K562 (cell line): ENCODE results near the gene UTP11. TPM values are rescaled to one million over a fixed set of nuclear protein-coding genes. Genes with fewer than 3 reads are reported as not detected.

Experiments used
- CBX5 ChIP-seq: IDR thresholded peaks from 2 replicates; pipeline ENCODE4 v1.6.1; 2014; ENCODE audit warnings: low read depth, borderline replicate concordance
- CC2D1A ChIP-seq: fragments of 450-650 bp; IDR thresholded peaks from 2 replicates; pipeline ENCODE4 v1.6.1; 2017; ENCODE audit warnings: mild to moderate bottlenecking
- CREBBP ChIP-seq: IDR thresholded peaks from one replicate; pipeline ENCODE4 v1.6.1; 2012; ENCODE audit warnings: low read depth, mild to moderate bottlenecking, control low read depth, inconsistent platforms, low read length
- HOXB6 ChIP-seq: fragments of 250-450 bp; sonication (Bioruptor Pico); IDR thresholded peaks from 2 replicates; pipeline ENCODE4 v1.5.1; 2022; ENCODE audit warnings: mild to moderate bottlenecking, borderline replicate concordance
- JUNB ChIP-seq: fragments of 450-650 bp; formaldehyde crosslinking; conservative IDR thresholded peaks from 2 replicates; pipeline ENCODE4 v1.4.0; 2020; ENCODE audit warnings: mild to moderate bottlenecking
- JUND ChIP-seq, 2 experiments: IDR thresholded peaks; 2 replicates in 1 of 2; 3 replicates in 1 of 2; pipeline ENCODE4 v1.6.1; 2011; ENCODE audit warnings: borderline replicate concordance in 2 of 2, low read depth in 2 of 2, low read length in 2 of 2, improper control_type of control experiment in 1 of 2, missing biosample characterization in 1 of 2, missing genetic modification characterization in 1 of 2, missing genetic modification reagents in 1 of 2
- MCM2 ChIP-seq: fragments of 450-650 bp; IDR thresholded peaks from 2 replicates; pipeline ENCODE4 v1.6.1; 2017; ENCODE audit warnings: low read depth, mild to moderate bottlenecking
- SP2 ChIP-seq: IDR thresholded peaks from 2 replicates; pipeline ENCODE4 v1.6.1; 2011; ENCODE audit warnings: mild to moderate bottlenecking, low read depth, low read length, moderate library complexity; ENCODE audit not compliant: poor library complexity, severe bottlenecking; ENCODE audit errors: extremely low read depth
- ZBTB2 ChIP-seq: fragments of 450-650 bp; IDR thresholded peaks from 2 replicates; pipeline ENCODE4 v1.6.1; 2016; ENCODE audit warnings: antibody characterized with exemption
- ZKSCAN8 ChIP-seq: fragments of 200-800 bp; sonication (Bioruptor generic); IDR thresholded peaks from 2 replicates; pipeline ENCODE4 v1.6.1; 2016; ENCODE audit warnings: missing genetic modification characterization, missing compliant biosample characterization
- ZNF121 ChIP-seq: sonication (generic); formaldehyde crosslinking; conservative IDR thresholded peaks from 2 replicates; pipeline ENCODE4 v1.8.0; 2022; ENCODE audit warnings: missing genetic modification reagents
- ZNF217 ChIP-seq: sonication (generic); formaldehyde crosslinking; IDR thresholded peaks from 2 replicates; pipeline ENCODE4 v1.8.0; 2022; ENCODE audit warnings: mild to moderate bottlenecking, missing genetic modification reagents
- ZNF280A ChIP-seq: fragments of 450-650 bp; IDR thresholded peaks from 2 replicates; pipeline ENCODE4 v1.6.1; 2018; ENCODE audit warnings: mild to moderate bottlenecking, low read depth; ENCODE audit not compliant: partially characterized antibody
- ZNF717 ChIP-seq: fragments of 250-450 bp; sonication (Bioruptor Pico); IDR thresholded peaks from 2 replicates; pipeline ENCODE4 v1.5.0; 2021
- polyA plus RNA-seq, 8 experiments: library from polyadenylated mRNA; depleted of rRNA in 4 of 8; stranded (reverse) in 5 of 8; unstranded in 3 of 8; fragments of >200 nt; fragmentation: Nextera tagmentation in 2 of 8; fragmentation: Illumina TruSeq in 1 of 8; extraction: Ambion mirVana in 2 of 8; extraction: Trizol in 1 of 8; gene quantifications; 2 replicates each; pipeline versions ENCODE4 v1.2.1 to v1.2.3, GENCODE V29; 2011 to 2014; ENCODE audit warnings: inconsistent platforms in 1 of 8, missing spikeins in 1 of 8
- total RNA-seq, 7 experiments: library from RNA; depleted of rRNA in 6 of 7; stranded (reverse); fragments of >200 nt in 6 of 7; fragmentation: Illumina TruSeq in 2 of 7; extraction: Trizol in 2 of 7; gene quantifications; 2 replicates each; pipeline versions ENCODE4 v1.2.1 to v1.2.3, GENCODE V29; 2011 to 2021; ENCODE audit warnings: low replicate concordance in 1 of 7
- TF ChIP-seq, protein P1 (sequence below): fragments of 250-450 bp; sonication (Bioruptor Pico); IDR thresholded peaks from 2 replicates; pipeline ENCODE4 v1.5.0; 2020; ENCODE audit warnings: mild to moderate bottlenecking, borderline replicate concordance
- TF ChIP-seq, protein P2 (sequence below): fragments of 250-450 bp; sonication (Bioruptor Pico); IDR thresholded peaks from 2 replicates; pipeline ENCODE4 v1.8.0; 2022; ENCODE audit warnings: moderate library complexity, mild to moderate bottlenecking, inconsistent platforms
- TF ChIP-seq, protein P3 (sequence below), 2 experiments: IDR thresholded peaks; 2 replicates each; pipeline ENCODE4 v1.6.1; 2012; ENCODE audit warnings: improper control_type of control experiment in 2 of 2, low read depth in 2 of 2, low read length in 2 of 2, borderline replicate concordance in 1 of 2

Gene UTP11
- total and polyA plus RNA-seq, 9 of the 15 experiments (the other 6 are each of a cell fraction or from before 2014, with no cell fraction given) = 91.1 to 378 (median 221) TPM

- TF ChIP-seq, protein P1, sequence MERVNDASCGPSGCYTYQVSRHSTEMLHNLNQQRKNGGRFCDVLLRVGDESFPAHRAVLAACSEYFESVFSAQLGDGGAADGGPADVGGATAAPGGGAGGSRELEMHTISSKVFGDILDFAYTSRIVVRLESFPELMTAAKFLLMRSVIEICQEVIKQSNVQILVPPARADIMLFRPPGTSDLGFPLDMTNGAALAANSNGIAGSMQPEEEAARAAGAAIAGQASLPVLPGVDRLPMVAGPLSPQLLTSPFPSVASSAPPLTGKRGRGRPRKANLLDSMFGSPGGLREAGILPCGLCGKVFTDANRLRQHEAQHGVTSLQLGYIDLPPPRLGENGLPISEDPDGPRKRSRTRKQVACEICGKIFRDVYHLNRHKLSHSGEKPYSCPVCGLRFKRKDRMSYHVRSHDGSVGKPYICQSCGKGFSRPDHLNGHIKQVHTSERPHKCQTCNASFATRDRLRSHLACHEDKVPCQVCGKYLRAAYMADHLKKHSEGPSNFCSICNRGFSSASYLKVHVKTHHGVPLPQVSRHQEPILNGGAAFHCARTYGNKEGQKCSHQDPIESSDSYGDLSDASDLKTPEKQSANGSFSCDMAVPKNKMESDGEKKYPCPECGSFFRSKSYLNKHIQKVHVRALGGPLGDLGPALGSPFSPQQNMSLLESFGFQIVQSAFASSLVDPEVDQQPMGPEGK (CRISPR knock-in tag) = 0 out of 2 replicates have a peak, but pooled peaks have one; percentile 49
- TF ChIP-seq ZNF121 (no peak), CREBBP (no peak), MCM2 (no peak), HOXB6 (CRISPR knock-in tag) (no peak; the same call in 1 of the 2 replicates), CC2D1A (0 out of 2 replicates have a peak, but pooled peaks have one; percentile 21), ZNF280A (no peak), JUNB (CRISPR knock-in tag) (no peak), ZKSCAN8 (CRISPR knock-in tag) (peak; percentile 96), JUND (IDR thresholded peaks at IDR 0.05; ENCODE audit: borderline replicate concordance, low read depth, low read length) (peak; percentile 79), JUND (tag; IDR thresholded peaks at IDR 0.05; ENCODE audit: borderline replicate concordance, low read depth, low read length) (peak; percentile 80; the same call in 2 of the 3 replicates), SP2 (peak; percentile 69), ZNF717 (CRISPR knock-in tag) (no peak), CBX5 (no peak; the same call in 1 of the 2 replicates), ZNF217 (CRISPR knock-in tag) (no peak), ZBTB2 (no peak; the same call in 1 of the 2 replicates)
- TF ChIP-seq, protein P2, sequence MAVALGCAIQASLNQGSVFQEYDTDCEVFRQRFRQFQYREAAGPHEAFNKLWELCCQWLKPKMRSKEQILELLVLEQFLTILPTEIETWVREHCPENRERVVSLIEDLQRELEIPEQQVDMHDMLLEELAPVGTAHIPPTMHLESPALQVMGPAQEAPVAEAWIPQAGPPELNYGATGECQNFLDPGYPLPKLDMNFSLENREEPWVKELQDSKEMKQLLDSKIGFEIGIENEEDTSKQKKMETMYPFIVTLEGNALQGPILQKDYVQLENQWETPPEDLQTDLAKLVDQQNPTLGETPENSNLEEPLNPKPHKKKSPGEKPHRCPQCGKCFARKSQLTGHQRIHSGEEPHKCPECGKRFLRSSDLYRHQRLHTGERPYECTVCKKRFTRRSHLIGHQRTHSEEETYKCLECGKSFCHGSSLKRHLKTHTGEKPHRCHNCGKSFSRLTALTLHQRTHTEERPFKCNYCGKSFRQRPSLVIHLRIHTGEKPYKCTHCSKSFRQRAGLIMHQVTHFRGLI (CRISPR knock-in tag) = peak; percentile 97
- TF ChIP-seq, protein P3, sequence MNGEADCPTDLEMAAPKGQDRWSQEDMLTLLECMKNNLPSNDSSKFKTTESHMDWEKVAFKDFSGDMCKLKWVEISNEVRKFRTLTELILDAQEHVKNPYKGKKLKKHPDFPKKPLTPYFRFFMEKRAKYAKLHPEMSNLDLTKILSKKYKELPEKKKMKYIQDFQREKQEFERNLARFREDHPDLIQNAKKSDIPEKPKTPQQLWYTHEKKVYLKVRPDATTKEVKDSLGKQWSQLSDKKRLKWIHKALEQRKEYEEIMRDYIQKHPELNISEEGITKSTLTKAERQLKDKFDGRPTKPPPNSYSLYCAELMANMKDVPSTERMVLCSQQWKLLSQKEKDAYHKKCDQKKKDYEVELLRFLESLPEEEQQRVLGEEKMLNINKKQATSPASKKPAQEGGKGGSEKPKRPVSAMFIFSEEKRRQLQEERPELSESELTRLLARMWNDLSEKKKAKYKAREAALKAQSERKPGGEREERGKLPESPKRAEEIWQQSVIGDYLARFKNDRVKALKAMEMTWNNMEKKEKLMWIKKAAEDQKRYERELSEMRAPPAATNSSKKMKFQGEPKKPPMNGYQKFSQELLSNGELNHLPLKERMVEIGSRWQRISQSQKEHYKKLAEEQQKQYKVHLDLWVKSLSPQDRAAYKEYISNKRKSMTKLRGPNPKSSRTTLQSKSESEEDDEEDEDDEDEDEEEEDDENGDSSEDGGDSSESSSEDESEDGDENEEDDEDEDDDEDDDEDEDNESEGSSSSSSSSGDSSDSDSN (IDR thresholded peaks at IDR 0.05; ENCODE audit: borderline replicate concordance in 1 of 2, low read depth in 2 of 2, low read length in 2 of 2) = peak in 1 of 2 experiments; percentile 69; a peak in 1 of 4 replicates
These were observed at the start of gene UTP11 (continued) for GRCh38 chr1:38012363-38013226.
